ENCODE data around the gene CASQ2. TPM values are rescaled to one million over a fixed set of nuclear protein-coding genes. Genes with fewer than 3 reads are reported as not detected.
"Not testable (repeated sequence)": the region's sequence is repeated elsewhere in the genome, so short reads cannot be mapped to it uniquely, and the experiment has no call there.

The CASQ2 gene
- total and polyA plus RNA-seq, 4 donors: 2.8 to 47.9 (median 15.2) TPM

DNA sequence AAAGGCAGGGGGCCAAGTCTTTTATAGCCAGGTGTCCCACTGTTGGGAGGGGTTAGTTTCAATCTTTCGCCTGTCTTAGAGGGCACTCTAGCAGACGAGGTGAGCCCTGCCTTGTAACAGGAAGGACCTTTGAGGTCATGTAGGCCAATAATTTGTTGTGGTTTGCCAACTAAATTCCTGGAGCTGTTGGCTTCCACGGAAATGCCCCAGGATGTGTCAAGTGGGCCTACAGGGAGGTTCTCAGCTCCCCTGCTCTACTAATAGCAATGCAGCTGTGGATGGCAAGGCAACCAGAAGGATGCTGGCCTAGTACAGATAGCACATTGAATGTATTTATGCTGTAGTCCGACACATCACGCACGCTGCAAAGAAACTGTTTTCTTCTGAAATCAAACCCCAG is 22.3 kb upstream of the CASQ2 start:
- H3K27me3 ChIP-seq (ENCODE audit: control insufficient read depth in 1 of 2, insufficient read depth in 2 of 2, low read length in 1 of 2): peaks cover 0 to 2% of the 10 kb centered on the region in 2 donors
- no peak overlapping the region for H3K27ac ChIP-seq (ENCODE audit: low read depth in 1 of 2, low read length in 2 of 2)
- H3K4me1 ChIP-seq (ENCODE audit: control insufficient read depth in 1 of 2, insufficient read depth in 2 of 2, low read length in 2 of 2): no peaks in the 10 kb centered on the region
- 77 to 84% methylated on average over 6 of the region's 6 CpGs for WGBS, 2 donors
- ATAC-seq (ENCODE audit: low FRiP score): no peak
- H3K36me3 ChIP-seq (ENCODE audit: control insufficient read depth in 1 of 2, insufficient read depth in 2 of 2, low read length in 1 of 2): no peaks in the 10 kb centered on the region
- no peaks in the 10 kb centered on the region for H3K9me3 ChIP-seq (ENCODE audit: control insufficient read depth, low read length)
- intact Hi-C loops (cut with DNase I): no loop called here
- no peak for DNase-seq
- H3K4me3 ChIP-seq (ENCODE audit: low read length in 2 of 2): no peak overlapping the region

DNA sequence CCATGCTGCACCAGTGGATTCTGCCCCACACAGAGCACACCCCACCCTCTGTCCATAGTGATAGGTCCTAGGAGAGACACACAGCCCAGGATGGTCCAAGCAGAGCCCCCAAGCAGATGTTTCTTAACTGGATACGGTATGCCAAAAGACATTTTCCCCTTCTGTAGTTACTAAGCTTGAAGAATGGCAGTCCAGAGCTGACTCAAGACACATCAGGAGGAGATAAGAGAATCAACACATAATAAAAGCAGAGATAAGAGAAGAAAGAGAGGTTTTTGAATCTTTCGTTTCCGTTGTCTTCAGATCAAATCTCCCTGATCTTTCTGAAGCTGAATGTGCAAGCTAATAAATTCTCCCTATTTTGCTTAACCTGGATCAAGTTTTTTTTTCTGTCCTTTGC is 21.8 kb upstream of the CASQ2 start:
- Histone ChIP-seq H3K36me3 (ENCODE audit: control insufficient read depth in 1 of 2, insufficient read depth in 2 of 2, low read length in 1 of 2) (no peaks in the 10 kb centered on the region), H3K4me1 (ENCODE audit: control insufficient read depth in 1 of 2, insufficient read depth in 2 of 2, low read length in 2 of 2) (no peaks in the 10 kb centered on the region), H3K27ac (ENCODE audit: low read depth in 1 of 2, low read length in 2 of 2) (no peak overlapping the region), H3K4me3 (ENCODE audit: low read length in 2 of 2) (no peak overlapping the region), H3K27me3 (ENCODE audit: control insufficient read depth in 1 of 2, insufficient read depth in 2 of 2, low read length in 1 of 2) (peaks cover 0 to 2% of the 10 kb centered on the region in 2 donors), H3K9me3 (ENCODE audit: control insufficient read depth, low read length) (no peaks in the 10 kb centered on the region)
- WGBS, 2 donors: 43 to 71% methylated on average over 3 of the region's 3 CpGs
- DNase-seq (no peak), ATAC-seq (ENCODE audit: low FRiP score) (no peak)
- intact Hi-C loops (cut with DNase I): no loop called here

DNA sequence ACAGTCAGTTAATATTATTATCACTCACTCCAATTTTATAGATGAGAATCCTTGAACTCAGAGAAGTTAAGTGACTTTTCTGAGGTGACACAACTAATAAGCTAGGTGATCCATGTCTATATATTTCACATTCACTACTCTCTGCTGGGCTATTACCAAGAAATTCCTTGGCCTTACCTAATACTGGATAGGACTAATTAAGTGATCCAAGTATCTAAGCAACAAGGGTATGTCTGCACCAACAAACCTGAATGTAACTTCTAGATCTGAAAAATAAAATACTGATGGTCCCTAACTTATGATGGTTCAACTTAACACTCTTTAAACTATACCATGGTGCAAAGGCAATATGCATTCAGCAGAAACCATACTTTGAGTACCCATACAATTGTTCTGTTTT is 14.8 kb upstream of the CASQ2 start:
- no peaks in the 10 kb centered on the region for H3K36me3 ChIP-seq (ENCODE audit: control insufficient read depth in 1 of 2, insufficient read depth in 2 of 2, low read length in 1 of 2)
- H3K9me3 ChIP-seq (ENCODE audit: control insufficient read depth, low read length): no peaks in the 10 kb centered on the region
- H3K27ac ChIP-seq (ENCODE audit: low read depth in 1 of 2, low read length in 2 of 2): no peak overlapping the region
- intact Hi-C loops (cut with DNase I): no loop called here
- H3K4me3 ChIP-seq (ENCODE audit: low read length in 2 of 2): no peak overlapping the region
- no peaks in the 10 kb centered on the region for H3K27me3 ChIP-seq (ENCODE audit: control insufficient read depth in 1 of 2, insufficient read depth in 2 of 2, low read length in 1 of 2)
- ATAC-seq (ENCODE audit: low FRiP score) (no peak), DNase-seq (no peak)
- no peaks in the 10 kb centered on the region for H3K4me1 ChIP-seq (ENCODE audit: control insufficient read depth in 1 of 2, insufficient read depth in 2 of 2, low read length in 2 of 2)

DNA sequence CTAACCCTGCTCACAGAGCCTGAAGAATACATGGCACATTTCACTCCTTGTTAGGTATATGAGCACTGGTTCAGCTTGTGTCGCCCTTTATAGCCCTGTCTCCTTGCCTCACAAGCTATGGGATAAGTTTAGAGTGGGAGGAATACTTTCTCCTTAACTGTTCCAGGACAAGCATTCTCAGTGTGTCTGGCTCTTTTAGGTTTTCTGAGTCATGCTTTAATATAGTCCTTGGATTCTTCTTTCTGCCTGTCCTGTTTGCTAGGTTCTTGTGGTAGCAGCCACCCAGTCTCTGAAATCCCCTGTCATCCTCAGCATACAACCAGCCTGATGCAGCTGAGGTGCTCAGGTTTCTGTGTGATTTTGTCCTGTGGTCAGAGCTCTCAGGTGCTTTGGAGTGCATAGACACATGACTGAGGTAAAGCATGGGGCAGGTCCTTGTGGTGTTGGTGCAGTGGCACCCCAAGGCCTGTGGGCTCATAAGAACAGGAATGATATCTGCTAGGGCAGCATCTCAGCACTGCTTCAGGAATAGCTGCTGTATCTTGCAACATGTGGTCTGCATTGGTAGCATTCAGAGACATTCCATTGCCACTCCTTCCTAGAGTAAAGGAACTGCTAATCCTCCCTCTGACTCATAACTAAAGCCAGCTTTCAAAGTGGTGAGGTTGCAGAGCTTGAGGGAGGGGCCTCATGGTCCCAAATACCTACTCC is 14.2 kb upstream of the CASQ2 start:
- Histone ChIP-seq H3K4me1 (ENCODE audit: control insufficient read depth in 1 of 2, insufficient read depth in 2 of 2, low read length in 2 of 2) (no peaks in the 10 kb centered on the region), H3K36me3 (ENCODE audit: control insufficient read depth in 1 of 2, insufficient read depth in 2 of 2, low read length in 1 of 2) (no peaks in the 10 kb centered on the region), H3K27me3 (ENCODE audit: control insufficient read depth in 1 of 2, insufficient read depth in 2 of 2, low read length in 1 of 2) (no peaks in the 10 kb centered on the region), H3K4me3 (ENCODE audit: low read length in 2 of 2) (no peak overlapping the region), H3K27ac (ENCODE audit: low read depth in 1 of 2, low read length in 2 of 2) (no peak overlapping the region), H3K9me3 (ENCODE audit: control insufficient read depth, low read length) (no peaks in the 10 kb centered on the region)
- no peak for ATAC-seq (ENCODE audit: low FRiP score)
- DNase-seq: no peak
- intact Hi-C loops (cut with DNase I): no loop called here
- 19 to 37% methylated on average over 1 of the region's 1 CpG for WGBS, 2 donors

DNA sequence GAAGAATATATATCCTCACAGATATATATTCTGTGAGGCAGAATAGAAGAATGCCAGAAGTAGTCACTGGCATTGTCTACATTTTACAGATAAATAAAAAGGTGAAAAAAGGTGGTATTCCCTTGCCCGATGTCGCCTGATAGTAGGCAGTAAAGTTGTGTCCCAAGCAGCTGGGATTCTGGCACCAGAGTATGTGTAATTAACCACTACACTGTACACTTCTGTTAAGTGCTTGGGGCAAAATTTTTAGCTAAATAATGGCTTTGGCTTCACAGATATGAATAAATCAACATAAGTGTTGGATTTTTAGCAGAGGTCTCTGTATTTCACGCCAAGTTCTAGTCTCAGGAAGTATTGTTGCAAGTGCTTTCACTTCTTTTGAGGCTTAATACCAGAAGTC is 13.3 kb upstream of the CASQ2 start:
- Histone ChIP-seq H3K36me3 (ENCODE audit: control insufficient read depth in 1 of 2, insufficient read depth in 2 of 2, low read length in 1 of 2) (no peaks in the 10 kb centered on the region), H3K9me3 (ENCODE audit: control insufficient read depth, low read length) (no peaks in the 10 kb centered on the region), H3K27me3 (ENCODE audit: control insufficient read depth in 1 of 2, insufficient read depth in 2 of 2, low read length in 1 of 2) (no peaks in the 10 kb centered on the region), H3K4me1 (ENCODE audit: control insufficient read depth in 1 of 2, insufficient read depth in 2 of 2, low read length in 2 of 2) (no peaks in the 10 kb centered on the region), H3K27ac (ENCODE audit: low read depth in 1 of 2, low read length in 2 of 2) (no peak overlapping the region), H3K4me3 (ENCODE audit: low read length in 2 of 2) (no peak overlapping the region)
- DNase-seq (no peak), ATAC-seq (ENCODE audit: low FRiP score) (no peak)
- WGBS, 2 donors: 84 to 91% methylated on average over 3 of the region's 3 CpGs
- intact Hi-C loops (cut with DNase I): no loop called here

DNA sequence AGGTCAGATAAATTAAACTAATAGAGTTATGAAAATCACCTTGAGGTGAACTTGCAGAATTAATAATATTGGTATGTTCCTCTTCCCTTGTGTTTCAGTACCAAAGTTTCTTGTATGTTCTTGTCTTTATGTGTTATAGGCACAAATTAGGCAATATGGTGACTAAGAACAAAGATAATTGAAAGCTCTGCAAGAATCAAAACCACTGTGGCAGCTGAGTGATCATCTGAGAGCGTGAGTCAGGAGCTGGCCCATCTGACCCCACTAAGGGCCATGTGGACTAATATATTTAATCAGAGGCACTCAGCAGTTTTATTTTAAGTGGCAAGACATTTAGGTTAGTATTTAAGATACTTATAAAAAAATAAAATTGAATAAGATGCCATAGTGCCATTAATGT is 12.8 kb upstream of the CASQ2 start:
- WGBS, 2 donors: 90 to 96% methylated on average over 1 of the region's 1 CpG
- no peaks in the 10 kb centered on the region for H3K9me3 ChIP-seq (ENCODE audit: control insufficient read depth, low read length)
- intact Hi-C loops (cut with DNase I): no loop called here

DNA sequence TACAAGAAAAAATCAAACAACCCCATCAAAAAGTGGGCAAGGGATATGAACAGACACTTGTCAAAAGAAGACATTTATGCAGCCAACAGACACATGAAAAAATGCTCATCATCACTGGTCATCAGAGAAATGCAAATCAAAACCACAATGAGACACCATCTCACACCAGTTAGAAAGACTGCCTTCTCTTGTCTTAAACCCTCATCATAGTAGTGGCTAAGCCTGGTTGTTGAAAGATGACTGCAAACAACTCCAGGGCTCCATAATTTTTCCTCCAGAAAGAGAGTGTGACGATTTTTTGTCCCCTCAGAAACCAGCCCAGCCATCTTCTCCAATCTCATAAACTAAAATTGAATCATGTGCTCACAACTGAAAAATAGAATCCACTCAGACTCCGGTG is 12.1 kb upstream of the CASQ2 start:
- H3K4me3 ChIP-seq (ENCODE audit: low read length in 2 of 2); DNase-seq; H3K27me3 ChIP-seq (ENCODE audit: control insufficient read depth in 1 of 2, insufficient read depth in 2 of 2, low read length in 1 of 2); H3K4me1 ChIP-seq (ENCODE audit: control insufficient read depth in 1 of 2, insufficient read depth in 2 of 2, low read length in 2 of 2); H3K36me3 ChIP-seq (ENCODE audit: control insufficient read depth in 1 of 2, insufficient read depth in 2 of 2, low read length in 1 of 2); ATAC-seq (ENCODE audit: low FRiP score); intact Hi-C loops (cut with DNase I); H3K27ac ChIP-seq (ENCODE audit: low read depth in 1 of 2, low read length in 2 of 2); H3K9me3 ChIP-seq (ENCODE audit: control insufficient read depth, low read length): not testable (repeated sequence)
- WGBS, 2 donors: 44 to 80% methylated on average over 2 of the region's 2 CpGs

More for the DNA sequence above, 12.8 kb upstream of the CASQ2 start:
- H3K4me3 ChIP-seq (ENCODE audit: low read length in 2 of 2): no peak overlapping the region
- H3K36me3 ChIP-seq (ENCODE audit: control insufficient read depth in 1 of 2, insufficient read depth in 2 of 2, low read length in 1 of 2): no peaks in the 10 kb centered on the region
- no peak overlapping the region for H3K27ac ChIP-seq (ENCODE audit: low read depth in 1 of 2, low read length in 2 of 2)
- no peaks in the 10 kb centered on the region for H3K4me1 ChIP-seq (ENCODE audit: control insufficient read depth in 1 of 2, insufficient read depth in 2 of 2, low read length in 2 of 2)
- DNase-seq: no peak
- H3K27me3 ChIP-seq (ENCODE audit: control insufficient read depth in 1 of 2, insufficient read depth in 2 of 2, low read length in 1 of 2): no peaks in the 10 kb centered on the region
- no peak for ATAC-seq (ENCODE audit: low FRiP score)

DNA sequence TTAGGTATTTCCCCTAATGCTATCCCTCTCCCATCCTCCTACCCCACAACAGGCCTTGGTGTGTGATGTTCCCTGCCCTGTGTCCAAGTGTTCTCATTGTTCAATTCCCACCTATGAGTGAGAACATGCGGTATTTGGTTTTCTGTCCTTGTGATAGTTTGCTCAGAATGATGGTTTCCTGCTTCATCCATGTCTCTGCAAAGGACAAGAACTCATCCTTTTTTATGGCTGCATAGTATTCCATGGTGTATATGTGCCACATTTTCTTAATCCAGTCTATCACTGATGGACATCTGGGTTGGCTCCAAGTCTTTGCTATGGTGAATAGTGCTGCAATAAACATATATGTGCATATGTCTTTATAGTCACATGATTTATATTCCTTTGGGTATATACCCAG is 10.6 kb upstream of the CASQ2 start:
- WGBS, 2 donors: 96 to 100% methylated on average over 1 of the region's 1 CpG
- H3K27me3 ChIP-seq (ENCODE audit: control insufficient read depth in 1 of 2, insufficient read depth in 2 of 2, low read length in 1 of 2); H3K4me1 ChIP-seq (ENCODE audit: control insufficient read depth in 1 of 2, insufficient read depth in 2 of 2, low read length in 2 of 2); intact Hi-C loops (cut with DNase I); H3K36me3 ChIP-seq (ENCODE audit: control insufficient read depth in 1 of 2, insufficient read depth in 2 of 2, low read length in 1 of 2); ATAC-seq (ENCODE audit: low FRiP score); H3K9me3 ChIP-seq (ENCODE audit: control insufficient read depth, low read length); DNase-seq; H3K27ac ChIP-seq (ENCODE audit: low read depth in 1 of 2, low read length in 2 of 2); H3K4me3 ChIP-seq (ENCODE audit: low read length in 2 of 2): not testable (repeated sequence)

DNA sequence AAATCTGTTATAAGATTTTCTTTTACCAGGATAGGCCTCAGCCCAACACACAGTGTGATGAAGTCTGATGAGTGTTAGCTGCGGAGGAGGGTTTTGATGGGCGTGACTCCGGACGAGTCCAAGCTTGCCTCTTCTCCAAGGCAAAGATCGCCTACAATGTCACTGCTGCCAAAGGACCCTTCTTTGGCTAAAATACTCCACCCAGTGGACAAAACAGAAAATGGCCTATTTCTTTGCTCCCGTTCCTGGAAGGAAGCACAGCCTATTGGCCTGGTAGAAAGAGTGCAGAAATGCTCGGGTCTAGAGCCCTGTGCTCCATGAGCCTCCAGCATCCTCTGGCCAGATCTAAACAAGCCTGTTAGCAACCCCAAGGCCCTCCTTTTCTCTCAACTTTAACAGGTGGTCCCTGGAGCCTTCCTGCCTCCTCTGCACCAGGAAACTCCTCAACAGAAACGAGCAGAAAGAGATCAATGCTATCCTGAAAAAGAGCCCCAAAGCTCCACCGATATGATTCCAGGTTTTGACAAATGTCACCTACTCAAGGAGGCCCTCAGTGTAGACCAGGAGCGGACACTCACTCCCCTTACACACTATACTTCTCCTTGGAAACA is 3.4 kb upstream of the CASQ2 start:
- intact Hi-C loops (cut with DNase I): loop anchor here (1.0 to 5.0 kb wide), 4 partner anchors 55 to 165 kb away; no protein-coding TSS in a partner anchor
- H3K9me3 ChIP-seq (ENCODE audit: control insufficient read depth, low read length): no peaks in the 10 kb centered on the region
- DNase-seq (peak; percentile 70 to 84), ATAC-seq (ENCODE audit: low FRiP score) (peak; percentile 87)
- no peak overlapping the region for H3K27ac ChIP-seq (ENCODE audit: low read depth in 1 of 2, low read length in 2 of 2)
- H3K4me1 ChIP-seq (ENCODE audit: control insufficient read depth in 1 of 2, insufficient read depth in 2 of 2, low read length in 2 of 2): no peaks in the 10 kb centered on the region
- 25 to 30% methylated on average over 10 of the region's 10 CpGs for WGBS, 2 donors
- peaks cover 0 to 2% of the 10 kb centered on the region in 2 donors for H3K27me3 ChIP-seq (ENCODE audit: control insufficient read depth in 1 of 2, insufficient read depth in 2 of 2, low read length in 1 of 2)
- H3K36me3 ChIP-seq (ENCODE audit: control insufficient read depth in 1 of 2, insufficient read depth in 2 of 2, low read length in 1 of 2): no peaks in the 10 kb centered on the region
- H3K4me3 ChIP-seq (ENCODE audit: low read length in 2 of 2): peak overlapping the region in 1 of 2 donors; percentile 21
